ENCODE measurements around the gene MTIF3. TPM values are rescaled to one million over a fixed set of nuclear protein-coding genes. Genes with fewer than 3 reads are reported as not detected.

The MTIF3 gene
- total RNA-seq (2014; rRNA removed; shearing (Covaris generic)) = 16.9 and 26.9 TPM in 2 replicates

DNA sequence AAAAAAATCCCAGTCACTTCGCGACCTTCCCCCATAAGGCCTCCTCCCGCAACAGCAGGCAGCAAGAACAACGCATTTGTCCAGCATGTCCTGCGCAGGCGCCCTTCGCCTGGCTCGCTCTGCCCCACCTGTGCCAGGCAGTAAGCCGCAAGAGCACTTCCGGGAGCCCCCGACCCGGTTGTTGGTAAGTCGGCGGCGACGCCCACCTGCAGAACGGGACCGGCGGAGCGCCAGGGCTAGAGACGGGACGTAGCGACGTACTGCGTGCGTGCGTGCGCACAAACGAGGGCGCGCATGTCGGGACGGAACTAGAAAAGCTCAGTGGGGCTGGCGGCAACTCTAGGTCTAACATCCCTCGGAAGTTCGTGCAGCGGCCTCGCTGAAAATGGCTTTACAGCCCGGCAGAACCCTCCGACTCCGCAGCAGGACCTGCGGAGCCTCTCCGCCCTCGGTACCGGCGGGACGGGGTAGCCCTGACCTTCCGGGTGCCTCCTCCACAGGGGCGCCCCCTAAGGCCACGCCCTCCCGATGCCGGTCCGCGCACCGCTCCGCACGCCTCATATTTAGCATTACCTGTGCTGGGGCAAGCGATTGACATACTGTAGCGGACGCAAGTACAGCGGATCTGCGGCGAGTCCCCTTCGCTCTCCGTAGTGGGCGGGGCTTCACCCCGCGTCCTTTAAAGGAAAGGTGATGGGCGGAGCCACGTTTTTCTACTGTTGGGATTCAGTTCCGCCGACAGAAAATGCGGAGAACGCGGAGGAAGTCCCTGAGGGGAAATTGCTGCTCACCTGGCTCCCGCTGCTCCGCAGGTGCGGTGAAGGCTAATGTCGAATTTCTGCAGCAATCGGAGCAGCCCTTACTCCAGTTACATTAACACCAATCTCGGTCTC is at the start of gene MTIF3:
Gene MTIF3, minus strand, starts transcription at position 629 of the 893 bp plus-strand sequence. CDS start 10,116 bp downstream, outside the sequence.
- Histone ChIP-seq H3K4me1 (replicated peaks) (peaks cover 13% of the 10 kb centered on the region; the same call in 1 of the 2 replicates), H3K27ac (peak within 1 kb of the TSS; percentile 69), H3K9me3 (replicated peaks) (no peaks in the 10 kb centered on the region), H3K4me3 (peak within 1 kb of the TSS; percentile 83), H3K27me3 (replicated peaks) (no peaks in the 10 kb centered on the region), H3K36me3 (no peaks in the 10 kb centered on the region)
- peak; percentile 81 for DNase-seq (ENCODE audit: low read depth in 1 of 2, low spot score in 2 of 2)

GRCh38 chr13:27497563-27498230 is 47.3 kb upstream of the MTIF3 start:
- Histone ChIP-seq H3K36me3 (no peaks in the 10 kb centered on the region), H3K9me3 (replicated peaks) (no peaks in the 10 kb centered on the region), H3K4me3 (no peak overlapping the region), H3K4me1 (replicated peaks) (no peaks in the 10 kb centered on the region), H3K27me3 (replicated peaks) (no peaks in the 10 kb centered on the region), H3K27ac (no peak overlapping the region)
- no peak for DNase-seq (ENCODE audit: low read depth in 1 of 2, low spot score in 2 of 2)

DNA sequence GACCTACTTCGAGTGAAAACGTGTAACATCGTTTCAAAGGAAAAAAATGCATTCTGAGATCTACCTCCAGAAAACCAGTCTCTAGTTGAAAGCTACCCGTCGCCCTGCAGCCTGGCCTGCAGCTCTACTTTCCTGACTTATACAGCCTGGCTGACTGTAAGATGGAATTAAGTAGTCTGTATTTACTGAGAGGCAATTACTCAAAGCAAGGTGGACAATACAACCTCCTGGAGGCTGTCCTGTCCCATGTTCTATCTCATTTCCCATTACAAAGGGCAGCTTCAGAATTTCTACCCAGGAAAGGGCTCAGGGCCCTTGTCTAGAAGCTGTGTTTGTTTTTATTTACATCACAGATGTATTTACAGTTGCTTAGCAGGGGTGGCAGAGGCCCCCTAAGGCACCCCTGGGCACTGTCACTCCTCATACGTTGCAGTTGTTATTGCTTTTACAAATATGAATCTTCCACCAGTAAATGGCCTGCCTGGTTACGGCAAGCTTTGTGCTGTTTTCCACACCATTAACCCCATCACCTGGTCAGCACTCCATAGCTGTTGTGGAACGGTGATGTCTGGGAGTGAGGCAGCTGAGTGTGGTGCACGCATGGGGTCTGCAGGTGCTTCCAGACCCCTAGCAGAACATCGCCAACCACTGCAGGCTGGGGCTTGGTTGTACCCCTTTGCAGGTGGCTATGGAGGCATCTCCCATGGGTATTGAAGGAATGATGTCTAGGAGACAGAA is 46.3 kb upstream of the MTIF3 start:
- H3K27me3 ChIP-seq (replicated peaks) = no peaks in the 10 kb centered on the region
- no peak overlapping the region for H3K27ac ChIP-seq
- no peaks in the 10 kb centered on the region for H3K4me1 ChIP-seq (replicated peaks)
- no peak for DNase-seq (ENCODE audit: low read depth in 1 of 2, low spot score in 2 of 2)
- no peak overlapping the region for H3K4me3 ChIP-seq
- H3K36me3 ChIP-seq = no peaks in the 10 kb centered on the region
- no peaks in the 10 kb centered on the region for H3K9me3 ChIP-seq (replicated peaks)

DNA sequence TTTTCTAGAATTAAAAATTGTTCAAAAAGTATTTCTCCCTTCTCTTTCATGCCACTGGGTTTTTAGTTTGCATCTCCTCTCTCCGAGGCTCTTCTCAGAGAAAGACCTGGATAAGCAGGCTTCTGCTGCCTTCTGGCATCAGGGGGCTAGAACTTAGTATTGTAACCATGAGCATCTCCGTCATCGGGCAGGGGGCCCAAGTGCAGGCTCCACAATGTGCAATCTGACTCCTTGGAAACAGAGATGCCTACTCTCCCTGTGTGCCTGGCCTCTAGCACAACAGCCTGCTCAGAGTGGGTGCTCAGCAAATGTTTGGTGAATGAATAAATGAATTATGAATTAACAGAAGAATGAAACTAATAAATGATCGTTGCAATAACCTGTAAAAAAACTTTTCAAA is 45.6 kb upstream of the MTIF3 start:
- DNase-seq (ENCODE audit: low read depth in 1 of 2, low spot score in 2 of 2) = no peak
- no peaks in the 10 kb centered on the region for H3K9me3 ChIP-seq (replicated peaks)
- H3K27ac ChIP-seq = no peak overlapping the region
- H3K36me3 ChIP-seq = no peaks in the 10 kb centered on the region
- no peaks in the 10 kb centered on the region for H3K4me1 ChIP-seq (replicated peaks)
- H3K4me3 ChIP-seq = no peak overlapping the region
- no peaks in the 10 kb centered on the region for H3K27me3 ChIP-seq (replicated peaks)

GRCh38 chr13:27495551-27495950 is 45.2 kb upstream of the MTIF3 start:
- H3K9me3 ChIP-seq (replicated peaks) = no peaks in the 10 kb centered on the region
- no peaks in the 10 kb centered on the region for H3K36me3 ChIP-seq
- no peaks in the 10 kb centered on the region for H3K4me1 ChIP-seq (replicated peaks)
- H3K27me3 ChIP-seq (replicated peaks) = no peaks in the 10 kb centered on the region
- H3K27ac ChIP-seq = no peak overlapping the region
- no peak overlapping the region for H3K4me3 ChIP-seq
- no peak for DNase-seq (ENCODE audit: low read depth in 1 of 2, low spot score in 2 of 2)

DNA sequence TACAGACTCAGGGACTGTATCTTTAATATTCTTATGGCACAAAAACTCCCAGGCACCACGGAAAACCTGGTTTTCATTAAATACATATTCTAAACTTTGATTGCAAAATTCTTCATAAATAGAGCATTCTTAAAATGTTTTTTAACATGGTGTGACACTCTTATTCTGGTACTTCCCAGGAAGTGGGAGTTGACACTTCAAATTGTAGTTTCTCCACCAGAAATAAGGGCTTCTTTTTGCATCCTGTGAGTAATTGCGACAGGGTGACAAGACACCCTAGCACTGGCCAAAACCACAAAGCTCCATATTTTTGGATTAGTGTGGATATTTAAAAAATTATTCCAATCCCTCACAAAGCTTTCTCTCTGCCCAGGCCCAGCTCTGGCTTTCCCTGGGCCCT is 43.6 kb upstream of the MTIF3 start:
- Histone ChIP-seq H3K4me3 (no peak overlapping the region), H3K36me3 (no peaks in the 10 kb centered on the region), H3K27me3 (replicated peaks) (peaks cover 3% of the 10 kb centered on the region), H3K4me1 (replicated peaks) (no peaks in the 10 kb centered on the region), H3K9me3 (replicated peaks) (no peaks in the 10 kb centered on the region), H3K27ac (no peak overlapping the region)
- DNase-seq (ENCODE audit: low read depth in 1 of 2, low spot score in 2 of 2) = no peak

DNA sequence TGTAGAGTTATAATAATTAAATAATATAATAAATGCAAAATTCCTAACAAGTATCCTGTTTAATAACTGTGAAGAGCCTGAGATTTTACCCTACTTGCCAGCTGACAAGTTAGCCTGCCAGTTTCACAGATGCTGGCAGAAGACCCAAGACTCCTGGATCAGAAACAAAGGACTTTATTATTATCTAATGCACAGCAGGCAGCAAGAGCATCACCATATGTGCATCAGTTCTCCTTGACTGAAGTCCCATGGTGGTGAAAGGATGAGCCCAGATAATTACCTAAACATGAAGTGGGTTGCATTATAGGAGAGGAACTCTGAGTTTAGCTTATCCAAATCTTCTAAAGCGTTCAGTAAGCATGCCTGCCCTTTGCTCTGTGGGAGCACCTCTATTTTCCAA is 39.1 kb upstream of the MTIF3 start:
- Histone ChIP-seq H3K27me3 (replicated peaks) (peaks cover 6% of the 10 kb centered on the region), H3K36me3 (no peaks in the 10 kb centered on the region)

DNA sequence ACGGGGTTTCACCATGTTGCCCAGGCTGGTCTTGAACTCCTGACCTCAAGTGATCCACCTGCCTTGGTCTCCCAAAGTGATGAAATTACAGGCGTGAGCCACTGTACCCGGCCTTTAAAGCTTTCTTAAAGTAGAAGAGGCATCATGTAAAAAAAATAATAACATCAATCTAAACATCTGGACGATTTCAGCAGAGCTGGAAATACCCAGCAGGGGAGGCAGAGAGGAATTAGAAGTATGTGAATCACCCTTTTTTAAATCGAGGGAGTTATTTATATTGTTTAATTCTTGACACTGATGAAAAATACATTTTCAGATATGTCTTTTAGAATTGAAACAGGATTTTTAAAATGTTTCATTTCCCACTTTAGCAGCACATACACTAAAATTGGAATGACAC is 37.4 kb upstream of the MTIF3 start:
- Histone ChIP-seq H3K9me3 (replicated peaks) (no peaks in the 10 kb centered on the region), H3K27ac (no peak overlapping the region), H3K27me3 (replicated peaks) (peaks cover 6% of the 10 kb centered on the region), H3K4me1 (replicated peaks) (no peaks in the 10 kb centered on the region), H3K36me3 (no peaks in the 10 kb centered on the region), H3K4me3 (no peak overlapping the region)
- no peak for DNase-seq (ENCODE audit: low read depth in 1 of 2, low spot score in 2 of 2)

More for the DNA sequence above, 39.1 kb upstream of the MTIF3 start:
- no peak for DNase-seq (ENCODE audit: low read depth in 1 of 2, low spot score in 2 of 2)
- H3K9me3 ChIP-seq (replicated peaks) = no peaks in the 10 kb centered on the region
- H3K4me3 ChIP-seq = no peak overlapping the region
- no peaks in the 10 kb centered on the region for H3K4me1 ChIP-seq (replicated peaks)
- H3K27ac ChIP-seq = no peak overlapping the region

DNA sequence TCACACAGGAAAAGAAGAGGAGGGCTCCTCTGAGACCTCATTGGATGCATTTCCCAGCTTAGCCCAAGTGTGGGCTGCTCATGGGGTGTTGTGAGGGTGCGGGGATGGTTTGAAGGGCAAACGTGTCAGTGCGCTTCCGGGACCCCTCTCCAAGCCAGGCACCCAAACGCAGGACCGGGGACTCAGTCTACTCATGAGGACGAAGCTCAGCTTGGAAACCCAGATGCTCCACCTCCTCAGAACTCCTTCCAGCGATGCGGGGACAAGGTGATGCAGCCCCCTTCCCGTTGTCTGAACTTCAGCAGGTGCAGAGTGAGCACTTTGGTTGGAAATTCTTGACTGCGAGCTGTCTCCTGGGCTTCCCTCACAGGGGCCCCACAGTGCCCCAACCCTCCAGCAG is 33.1 kb upstream of the MTIF3 start:
- H3K27ac ChIP-seq = no peak overlapping the region
- H3K36me3 ChIP-seq = no peaks in the 10 kb centered on the region
- no peak for DNase-seq (ENCODE audit: low read depth in 1 of 2, low spot score in 2 of 2)
- no peaks in the 10 kb centered on the region for H3K9me3 ChIP-seq (replicated peaks)
- no peaks in the 10 kb centered on the region for H3K27me3 ChIP-seq (replicated peaks)
- no peaks in the 10 kb centered on the region for H3K4me1 ChIP-seq (replicated peaks)
- no peak overlapping the region for H3K4me3 ChIP-seq

- H3K27me3 ChIP-seq (replicated peaks) = no peaks in the 10 kb centered on the region
- no peaks in the 10 kb centered on the region for H3K9me3 ChIP-seq (replicated peaks)
- no peaks in the 10 kb centered on the region for H3K4me1 ChIP-seq (replicated peaks)
- H3K27ac ChIP-seq = no peak overlapping the region
- H3K4me3 ChIP-seq = no peak overlapping the region
- H3K36me3 ChIP-seq = no peaks in the 10 kb centered on the region
- no peak for DNase-seq (ENCODE audit: low read depth in 1 of 2, low spot score in 2 of 2)
Observed at GRCh38 chr13:27482983-27483382, 32.6 kb upstream of the MTIF3 start.

GRCh38 chr13:27481766-27482165 is 31.4 kb upstream of the MTIF3 start:
- peak; percentile 5 to 45 for DNase-seq (ENCODE audit: low read depth in 1 of 2, low spot score in 2 of 2)
- Histone ChIP-seq H3K27ac (no peak overlapping the region), H3K9me3 (replicated peaks) (no peaks in the 10 kb centered on the region), H3K36me3 (no peaks in the 10 kb centered on the region), H3K27me3 (replicated peaks) (no peaks in the 10 kb centered on the region), H3K4me1 (replicated peaks) (no peaks in the 10 kb centered on the region), H3K4me3 (no peak overlapping the region)

- DNase-seq (ENCODE audit: low read depth in 1 of 2, low spot score in 2 of 2) = no peak
- Histone ChIP-seq H3K4me1 (replicated peaks) (no peaks in the 10 kb centered on the region), H3K36me3 (no peaks in the 10 kb centered on the region), H3K9me3 (replicated peaks) (no peaks in the 10 kb centered on the region), H3K27ac (no peak overlapping the region), H3K4me3 (no peak overlapping the region), H3K27me3 (replicated peaks) (no peaks in the 10 kb centered on the region)
Observed at GRCh38 chr13:27476943-27477703, 26.8 kb upstream of the MTIF3 start.

DNA sequence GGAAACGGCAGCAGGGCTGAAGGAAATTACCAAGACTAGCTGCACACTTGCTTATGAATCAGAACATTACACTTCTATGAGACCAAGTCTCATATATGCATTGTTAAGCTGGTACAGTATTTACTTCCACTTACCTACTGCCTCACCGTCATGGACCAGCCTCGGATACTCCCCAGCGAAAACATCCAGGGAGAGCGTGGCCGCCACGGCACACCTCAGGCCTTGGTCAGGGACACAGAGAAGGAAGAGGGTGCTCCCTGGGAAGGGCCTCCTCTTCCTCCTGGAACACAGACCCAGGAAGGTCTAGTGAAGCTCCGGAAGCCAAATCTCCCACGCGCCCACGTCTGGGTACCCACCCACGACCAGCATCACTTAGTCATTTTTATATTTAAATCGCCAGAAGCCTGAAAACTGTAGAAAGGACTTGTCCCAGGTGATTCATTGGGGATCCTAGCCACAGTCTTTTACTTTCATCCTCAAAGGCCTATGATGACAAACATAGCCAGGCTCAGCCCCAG is 24.4 kb upstream of the MTIF3 start:
- Histone ChIP-seq H3K9me3 (replicated peaks) (no peaks in the 10 kb centered on the region), H3K4me1 (replicated peaks) (no peaks in the 10 kb centered on the region), H3K36me3 (no peaks in the 10 kb centered on the region), H3K27me3 (replicated peaks) (no peaks in the 10 kb centered on the region), H3K27ac (no peak overlapping the region), H3K4me3 (no peak overlapping the region)
- DNase-seq (ENCODE audit: low read depth in 1 of 2, low spot score in 2 of 2) = no peak

All from SJSA1 (cell line).